GM12873 (cell line): ENCODE results near the gene RAP1A.

ENCODE experiments used
- TF ChIP-seq, protein P1 (sequence below): IDR thresholded peaks from 2 replicates; pipeline ENCODE4 v1.5.1; 2012; ENCODE audit warnings: low read depth, mild to moderate bottlenecking, moderate library complexity, low read length, control low read depth; ENCODE audit not compliant: insufficient read depth; ENCODE audit errors: missing control alignments

RAP1A gene

DNA sequence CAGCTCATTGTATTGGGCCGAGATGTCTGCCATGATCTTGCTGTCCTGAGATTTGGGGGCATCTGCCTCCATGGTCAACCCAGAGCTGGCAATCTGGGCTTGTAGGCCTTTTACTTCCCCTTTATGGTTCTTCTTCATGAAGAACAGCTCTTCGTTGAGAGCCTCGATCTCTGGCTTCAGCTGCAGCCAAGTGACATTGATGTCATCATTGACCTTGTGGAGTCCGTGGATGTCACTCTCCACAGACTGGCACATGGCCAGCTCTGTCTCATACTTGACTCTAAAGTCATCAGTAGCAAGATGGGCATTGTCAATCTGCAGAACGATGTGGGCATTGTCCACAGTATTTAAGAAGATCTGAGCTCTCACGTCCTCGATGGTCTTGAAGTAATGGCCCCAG lies 29.2 kb downstream of the RAP1A start:
- TF ChIP-seq, protein P1, sequence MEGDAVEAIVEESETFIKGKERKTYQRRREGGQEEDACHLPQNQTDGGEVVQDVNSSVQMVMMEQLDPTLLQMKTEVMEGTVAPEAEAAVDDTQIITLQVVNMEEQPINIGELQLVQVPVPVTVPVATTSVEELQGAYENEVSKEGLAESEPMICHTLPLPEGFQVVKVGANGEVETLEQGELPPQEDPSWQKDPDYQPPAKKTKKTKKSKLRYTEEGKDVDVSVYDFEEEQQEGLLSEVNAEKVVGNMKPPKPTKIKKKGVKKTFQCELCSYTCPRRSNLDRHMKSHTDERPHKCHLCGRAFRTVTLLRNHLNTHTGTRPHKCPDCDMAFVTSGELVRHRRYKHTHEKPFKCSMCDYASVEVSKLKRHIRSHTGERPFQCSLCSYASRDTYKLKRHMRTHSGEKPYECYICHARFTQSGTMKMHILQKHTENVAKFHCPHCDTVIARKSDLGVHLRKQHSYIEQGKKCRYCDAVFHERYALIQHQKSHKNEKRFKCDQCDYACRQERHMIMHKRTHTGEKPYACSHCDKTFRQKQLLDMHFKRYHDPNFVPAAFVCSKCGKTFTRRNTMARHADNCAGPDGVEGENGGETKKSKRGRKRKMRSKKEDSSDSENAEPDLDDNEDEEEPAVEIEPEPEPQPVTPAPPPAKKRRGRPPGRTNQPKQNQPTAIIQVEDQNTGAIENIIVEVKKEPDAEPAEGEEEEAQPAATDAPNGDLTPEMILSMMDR = no peak

DNA sequence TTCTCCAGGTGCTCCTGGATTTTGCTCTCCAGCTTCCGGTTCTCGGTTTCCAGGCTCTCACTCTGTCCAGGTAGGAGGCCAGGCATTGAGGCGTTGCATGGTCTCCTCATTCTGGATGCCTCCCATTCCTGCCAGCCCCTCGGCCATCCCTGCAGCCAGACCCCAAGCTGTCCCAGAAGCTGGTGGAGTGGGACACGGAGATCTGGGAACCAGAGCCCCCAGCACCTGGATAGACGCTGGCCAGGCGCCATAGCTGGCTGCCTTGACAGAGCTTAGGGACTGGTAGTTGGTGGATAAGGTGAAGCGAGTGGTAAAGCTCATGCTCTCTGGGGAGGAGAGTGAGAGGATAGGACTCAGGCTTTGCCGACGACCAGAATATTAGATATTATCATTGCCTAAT lies 29.6 kb downstream of the RAP1A start:
- TF ChIP-seq, protein P1 = no peak

DNA sequence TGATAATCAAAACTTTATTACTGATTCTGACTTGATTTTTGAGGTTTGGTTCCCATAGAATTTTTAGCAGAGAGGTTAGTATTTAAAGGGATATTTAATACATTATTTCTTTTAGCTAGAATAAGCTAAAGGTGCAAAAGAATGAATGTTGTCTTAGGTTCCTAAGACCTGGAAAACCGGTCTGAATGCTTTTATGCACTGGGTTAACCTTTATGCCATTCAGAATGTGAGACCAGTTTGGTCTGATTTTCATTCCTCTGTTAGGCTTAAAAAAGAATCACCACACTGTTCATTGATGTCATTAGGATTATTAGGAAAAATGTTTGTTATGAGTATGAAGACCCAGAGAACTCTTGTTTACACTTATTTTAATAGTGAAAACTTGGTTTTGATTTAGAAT lies 30.1 kb downstream of the RAP1A start:
- TF ChIP-seq, protein P1 = no peak

DNA sequence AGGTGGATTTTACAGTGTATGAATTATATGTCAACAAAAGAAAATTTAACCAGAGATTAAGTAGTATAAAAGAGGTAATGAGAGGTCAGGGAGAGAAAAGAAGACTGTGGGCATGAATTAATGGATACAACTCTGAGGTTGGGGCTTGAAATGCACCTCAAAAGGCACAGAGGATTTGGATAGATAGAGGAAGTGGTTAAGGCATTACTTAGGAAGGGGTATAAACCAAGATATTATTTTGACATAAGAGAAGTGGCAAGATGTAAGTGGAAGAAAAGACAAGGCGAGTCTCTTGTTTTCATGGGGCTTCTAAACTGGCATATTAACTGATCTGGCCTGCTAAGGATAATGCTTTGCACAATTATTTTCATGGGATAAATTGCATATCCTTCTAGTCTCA lies 34.1 kb downstream of the RAP1A start:
- TF ChIP-seq, protein P1 = no peak

DNA sequence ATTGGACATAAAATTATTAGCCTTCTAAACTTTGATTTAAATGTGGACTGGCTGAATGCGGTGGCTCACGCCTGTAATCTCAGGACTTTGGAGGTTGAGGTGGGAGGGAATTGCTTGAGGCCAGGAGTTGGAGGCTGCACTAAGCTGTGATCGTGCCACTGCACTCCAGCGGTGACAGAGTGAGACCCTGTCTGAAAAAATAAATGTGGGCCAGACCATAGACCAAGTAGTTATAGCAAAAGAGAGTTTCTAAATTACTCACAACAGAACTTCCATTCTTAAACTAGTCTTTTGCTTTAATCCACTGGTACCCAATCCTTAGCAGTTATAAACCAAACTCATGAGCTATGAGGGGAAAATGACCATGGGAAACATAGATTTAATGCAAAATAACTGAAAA lies 35.2 kb downstream of the RAP1A start:
- TF ChIP-seq, protein P1 = no peak

DNA sequence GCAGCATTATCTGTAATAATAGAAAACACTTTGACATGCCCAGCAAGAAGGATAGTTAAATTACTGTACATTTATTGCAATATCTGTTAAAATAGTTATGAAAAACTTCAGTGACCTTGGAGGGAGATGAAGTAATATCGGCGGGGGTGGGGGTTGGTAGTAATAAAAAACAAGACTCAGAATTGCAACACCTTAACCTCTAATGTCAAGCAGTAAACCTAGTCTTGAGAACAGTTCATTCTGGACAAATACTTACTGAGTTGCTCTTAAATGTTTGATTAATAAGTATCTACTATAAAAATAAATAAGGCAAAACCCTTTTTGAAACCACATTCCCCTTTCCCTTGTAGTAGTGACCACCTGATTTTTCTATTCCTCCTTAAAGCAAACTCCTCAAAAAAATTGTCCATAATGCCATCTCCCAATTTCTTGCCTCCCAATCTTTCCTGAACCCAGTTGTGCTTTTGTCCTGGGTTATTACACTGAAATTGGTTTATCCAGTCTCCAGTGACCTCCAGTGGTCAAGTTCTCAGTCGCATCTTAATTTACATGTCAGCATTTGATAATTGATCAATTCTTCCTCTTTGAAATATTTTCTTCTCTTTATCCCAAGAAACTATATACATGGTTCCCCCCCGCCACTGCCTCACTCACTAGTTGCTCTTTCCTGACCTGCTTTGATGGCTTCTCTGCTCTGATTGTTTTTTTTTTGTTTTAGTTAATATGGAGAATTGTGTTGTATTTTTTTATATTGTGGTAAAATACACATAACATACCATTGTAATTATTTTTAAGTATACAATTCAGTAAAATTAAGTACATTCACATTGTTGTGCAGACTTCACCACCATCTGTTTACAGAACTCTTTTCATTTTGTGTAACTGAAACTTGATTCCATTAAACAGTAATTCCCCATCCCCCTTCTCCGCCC lies 36.8 kb downstream of the RAP1A start:
- TF ChIP-seq, protein P1 = peak; percentile 50

DNA sequence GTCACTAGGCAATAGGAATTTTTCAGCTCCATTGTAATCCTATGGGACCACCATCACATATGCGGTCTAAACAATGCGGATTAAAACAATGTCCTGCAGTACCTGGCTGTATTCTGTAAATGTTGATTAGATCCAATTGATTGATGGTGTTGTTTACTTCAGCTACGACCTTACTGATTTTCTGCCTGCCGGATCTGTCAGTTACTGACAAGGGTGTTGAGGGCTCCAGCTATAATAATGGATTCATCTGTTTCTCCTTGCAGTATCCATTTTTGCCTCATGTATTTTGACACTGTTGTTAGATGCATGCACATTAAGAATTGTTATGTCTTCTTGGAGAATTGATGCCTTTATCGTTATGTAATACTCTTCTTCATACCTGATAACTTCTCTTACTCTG lies 39.0 kb downstream of the RAP1A start:
- TF ChIP-seq, protein P1 = no peak
